GM10847 (cell line): ENCODE results near the gene SLC38A2.
A peak's percentile ranks its signal among the peaks of the same experiment; 100 is the strongest.

ENCODE experiments used
- POLR2A ChIP-seq: IDR thresholded peaks from 2 replicates; pipeline ENCODE4 v1.6.1; 2011; ENCODE audit not compliant: insufficient read length; ENCODE audit errors: extremely low read depth

Gene SLC38A2

GRCh38 chr12:46370792-46371717 is 1.5 kb downstream of the SLC38A2 start:
- peak; percentile 13 for TF ChIP-seq POLR2A

- TF ChIP-seq POLR2A: no peak
Measured at GRCh38 chr12:46370380-46370734, 2.2 kb downstream of the SLC38A2 start.

DNA sequence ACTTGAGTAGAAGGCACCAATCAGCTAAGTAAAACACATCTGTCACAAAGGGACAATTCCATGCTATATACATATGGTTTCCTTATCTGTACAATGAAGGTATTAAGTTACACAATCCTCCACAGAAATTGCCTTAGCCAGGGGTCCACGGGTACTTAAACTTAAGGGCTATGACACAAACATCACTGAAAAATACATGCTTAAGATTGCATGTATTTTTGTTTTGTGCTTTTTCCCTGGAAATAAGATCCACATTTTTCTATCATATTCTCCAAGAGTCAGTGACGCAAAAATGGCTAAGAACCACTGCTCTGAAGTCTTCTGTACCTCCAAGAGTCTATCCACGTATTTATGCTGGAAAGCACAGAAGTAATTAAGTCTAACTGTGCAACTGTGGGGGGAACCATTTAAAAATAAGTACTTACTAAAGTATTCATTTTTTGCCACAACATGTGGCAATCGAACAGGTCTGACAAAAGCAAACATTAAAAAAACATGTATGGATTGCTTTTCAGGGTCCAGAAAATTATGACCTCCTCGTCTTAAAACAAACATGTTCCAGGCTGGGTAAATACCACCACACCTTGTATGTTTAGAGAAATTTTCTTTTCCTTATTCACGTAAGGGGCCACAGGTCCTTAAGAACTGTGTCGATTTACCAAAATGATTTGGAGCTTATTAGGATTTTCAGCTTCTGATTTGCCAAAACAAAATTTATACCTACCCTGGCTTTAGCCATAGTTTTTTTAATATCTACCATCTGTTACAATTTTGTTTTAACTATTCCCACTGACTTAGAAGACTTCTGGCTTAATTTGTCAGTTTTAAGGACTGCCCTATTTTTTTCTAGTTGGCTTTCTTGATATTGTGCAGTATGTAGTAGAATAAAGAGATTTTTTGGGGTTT is 2.8 kb downstream of the SLC38A2 start:
- no peak for TF ChIP-seq POLR2A

GRCh38 chr12:46369095-46369473 is 3.5 kb downstream of the SLC38A2 start:
- TF ChIP-seq POLR2A: no peak

GRCh38 chr12:46368684-46369083 is 3.9 kb downstream of the SLC38A2 start:
- no peak for TF ChIP-seq POLR2A

DNA sequence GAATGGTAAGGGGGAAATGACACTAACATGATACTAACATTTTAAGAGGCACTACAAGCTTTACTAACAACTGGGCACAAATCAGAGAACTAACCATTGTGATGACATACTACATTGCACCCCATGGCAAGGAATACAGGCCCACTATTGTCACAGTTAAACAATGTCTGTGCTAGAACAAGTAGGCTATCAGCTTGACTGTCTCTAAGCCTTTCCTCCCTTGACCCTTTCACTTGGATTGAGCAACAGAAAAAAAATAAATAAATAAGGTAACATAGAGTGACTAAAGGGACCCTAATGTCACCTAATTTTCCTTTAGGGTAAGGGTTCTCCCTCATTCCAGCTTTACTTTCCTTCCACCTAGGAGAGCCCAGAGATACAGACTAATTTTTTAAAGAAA is 4.4 kb downstream of the SLC38A2 start:
- TF ChIP-seq POLR2A: no peak

GRCh38 chr12:46367351-46368029 is 5.1 kb downstream of the SLC38A2 start:
- TF ChIP-seq POLR2A: no peak

DNA sequence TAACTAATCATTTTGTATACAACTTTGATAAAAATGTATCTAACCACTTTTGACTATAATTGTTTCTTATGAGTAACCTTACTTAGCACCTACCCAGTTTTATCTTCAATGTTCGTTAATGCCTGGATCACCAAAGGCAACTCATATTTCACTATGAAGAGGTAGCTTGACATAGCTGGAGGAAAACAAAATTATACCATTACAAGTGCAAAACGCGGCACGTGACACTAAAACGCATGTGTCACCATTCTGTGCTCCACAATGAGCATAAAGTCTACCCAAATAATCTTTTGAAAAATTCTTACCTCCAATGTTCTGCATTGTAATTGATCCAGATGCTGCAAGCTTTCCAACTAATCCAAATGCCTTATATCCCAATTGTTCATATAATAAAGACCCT is 5.8 kb downstream of the SLC38A2 start:
- no peak for TF ChIP-seq POLR2A

DNA sequence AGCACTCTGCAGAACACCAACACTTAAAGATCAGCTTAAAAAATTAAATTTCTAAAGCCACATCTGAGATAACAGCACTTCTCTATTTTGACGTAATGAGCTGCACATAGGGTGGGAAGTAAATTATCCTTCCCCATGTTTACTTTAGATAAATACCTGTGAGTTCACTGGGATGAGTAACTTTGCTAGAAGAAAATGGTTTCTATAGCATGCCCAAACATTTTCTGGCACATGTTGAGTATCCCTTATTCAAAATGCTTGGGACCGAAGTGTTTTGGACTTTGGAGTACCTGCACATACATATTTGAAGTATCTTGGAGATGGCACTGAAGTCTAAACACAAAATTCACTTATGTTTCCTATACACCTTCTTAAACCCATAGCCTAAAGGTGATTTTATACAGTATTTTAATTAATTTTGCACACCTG is 6.6 kb downstream of the SLC38A2 start:
- TF ChIP-seq POLR2A: no peak

DNA sequence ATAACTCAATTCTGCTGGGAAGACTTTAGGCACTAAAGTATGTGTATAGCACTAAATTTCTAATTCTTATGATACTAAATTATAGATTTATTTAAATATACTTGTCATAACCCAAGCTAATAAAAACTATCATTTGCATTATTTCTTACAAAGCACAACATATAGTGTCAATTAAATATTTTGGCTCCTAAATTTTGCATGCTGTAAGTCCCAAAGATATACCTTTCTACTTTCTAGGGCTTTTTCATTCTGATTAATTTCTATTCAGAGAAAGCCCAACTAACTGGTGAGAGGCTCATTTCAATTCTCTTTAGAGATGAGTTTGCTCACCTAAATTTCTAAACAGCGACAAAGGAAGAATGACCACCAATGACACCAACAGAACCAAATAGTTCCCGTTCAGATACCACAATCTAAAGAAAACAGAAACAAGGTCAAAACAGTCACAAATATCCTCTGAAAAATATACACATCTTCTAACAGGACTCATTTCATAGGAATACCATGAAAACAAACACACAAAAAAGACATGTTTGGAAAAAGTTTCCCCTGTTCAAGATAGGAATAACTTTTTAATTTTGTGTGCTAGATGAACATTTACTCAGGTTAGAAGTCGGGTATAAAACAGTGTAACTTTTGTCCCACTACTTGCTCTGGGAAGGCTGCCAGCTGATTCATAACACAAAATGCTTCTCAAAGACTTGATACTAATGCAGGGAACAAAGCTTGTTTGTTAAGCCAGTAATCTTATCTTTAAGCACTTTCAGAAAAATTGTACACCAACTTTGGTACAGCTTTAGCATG is 7.6 kb downstream of the SLC38A2 start:
- TF ChIP-seq POLR2A: no peak

DNA sequence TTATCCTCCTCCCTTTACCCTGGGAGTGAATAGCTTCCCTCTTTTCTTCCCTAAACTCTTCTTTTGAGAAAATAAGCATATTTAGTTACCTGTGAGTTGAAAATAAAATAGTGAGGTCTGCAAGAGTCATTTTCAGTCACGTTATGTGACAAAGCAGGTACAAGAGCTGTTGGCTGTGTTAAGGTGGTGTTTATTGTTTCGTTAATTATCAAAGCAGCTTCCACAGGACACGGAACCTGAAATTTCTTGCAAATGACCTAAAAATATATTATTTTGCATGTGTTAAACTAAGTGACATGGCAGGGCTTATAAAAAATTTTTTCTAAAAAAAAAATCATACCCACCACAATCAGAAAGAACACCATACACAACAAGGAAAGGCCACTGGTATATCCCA is 8.3 kb downstream of the SLC38A2 start:
- TF ChIP-seq POLR2A: no peak

GRCh38 chr12:46363582-46364299 is 8.8 kb downstream of the SLC38A2 start:
- no peak for TF ChIP-seq POLR2A

GRCh38 chr12:46362895-46363581 is 9.5 kb downstream of the SLC38A2 start:
- TF ChIP-seq POLR2A: no peak
